Mesenchymal stem cell (in vitro differentiated cells and primary cell): Measurements from ENCODE around the gene PPP1R27.

Experiments used
- DNase-seq: peaks from one replicate; pipeline ENCODE4 v3.0.0-alpha.2; 2013
- H2AFZ ChIP-seq: one replicate; pipeline ENCODE4 v1.6.1; 2013; ENCODE audit warnings: low read depth, mild to moderate bottlenecking, control low read depth, inconsistent platforms, low read length, moderate library complexity
- H2AK5ac ChIP-seq: 2 replicates; pipeline ENCODE4 v1.6.1; 2013; ENCODE audit warnings: low read length, moderate library complexity, mild to moderate bottlenecking, inconsistent platforms; ENCODE audit not compliant: severe bottlenecking
- H2BK120ac ChIP-seq: one replicate; pipeline ENCODE4 v1.6.1; 2013; ENCODE audit warnings: low read depth, mild to moderate bottlenecking, inconsistent platforms, low read length, moderate library complexity
- H2BK12ac ChIP-seq, 2 experiments: one replicate each; pipeline ENCODE4 v1.6.1; 2013; ENCODE audit warnings: inconsistent platforms in 2 of 2, low read length in 2 of 2, mild to moderate bottlenecking in 2 of 2, moderate library complexity in 2 of 2, control low read depth in 1 of 2
- H2BK15ac ChIP-seq: one replicate; pipeline ENCODE4 v1.6.1; 2013; ENCODE audit warnings: mild to moderate bottlenecking, low read depth, inconsistent platforms; ENCODE audit not compliant: poor library complexity, severe bottlenecking
- H2BK5ac ChIP-seq: 2 replicates; pipeline ENCODE4 v1.6.1; 2013; ENCODE audit warnings: low read depth, mild to moderate bottlenecking, low read length, control low read depth, inconsistent platforms; ENCODE audit not compliant: poor library complexity, severe bottlenecking
- H3K14ac ChIP-seq, 2 experiments: one replicate each; pipeline ENCODE4 v1.6.1; 2013; ENCODE audit warnings: inconsistent platforms in 2 of 2, low read length in 2 of 2, control low read depth in 1 of 2, mild to moderate bottlenecking in 1 of 2, moderate library complexity in 1 of 2
- H3K18ac ChIP-seq, 2 experiments: one replicate each; pipeline ENCODE4 v1.6.1; 2013; ENCODE audit warnings: inconsistent platforms in 2 of 2, low read length in 2 of 2, control low read depth in 1 of 2, low read depth in 1 of 2, mild to moderate bottlenecking in 1 of 2
- H3K23ac ChIP-seq, 2 experiments: one replicate each; pipeline ENCODE4 v1.6.1; 2013; ENCODE audit warnings: inconsistent platforms in 2 of 2, low read length in 2 of 2, mild to moderate bottlenecking in 2 of 2, moderate library complexity in 2 of 2, control low read depth in 1 of 2
- H3K27ac ChIP-seq: 2 replicates; pipeline ENCODE4 v1.5.1; 2013; ENCODE audit warnings: mild to moderate bottlenecking, moderate library complexity, low read length, control low read depth, inconsistent platforms; ENCODE audit not compliant: poor library complexity, severe bottlenecking
- H3K27me3 ChIP-seq, 2 experiments: 2 replicates each; pipeline versions ENCODE4 v1.6.1 to v1.7.0; 2013; ENCODE audit warnings: low read length in 2 of 2, mild to moderate bottlenecking in 2 of 2, moderate library complexity in 2 of 2, control low read depth in 1 of 2, inconsistent platforms in 1 of 2; ENCODE audit not compliant: control insufficient read depth in 1 of 2, insufficient read depth in 1 of 2
- H3K36me3 ChIP-seq, 2 experiments: 2 replicates each; pipeline versions ENCODE4 v1.6.1 to v1.7.0; 2013; ENCODE audit warnings: low read length in 2 of 2, control low read depth in 1 of 2, inconsistent platforms in 1 of 2, low read depth in 1 of 2, mild to moderate bottlenecking in 1 of 2; ENCODE audit not compliant: insufficient read depth in 2 of 2, control insufficient read depth in 1 of 2
- H3K4ac ChIP-seq, 2 experiments: one replicate each; pipeline ENCODE4 v1.6.1; 2013; ENCODE audit warnings: inconsistent platforms in 2 of 2, low read length in 2 of 2, mild to moderate bottlenecking in 2 of 2, moderate library complexity in 2 of 2, control low read depth in 1 of 2, low read depth in 1 of 2
- H3K4me1 ChIP-seq: 2 replicates; pipeline ENCODE4 v1.6.1; 2013; ENCODE audit warnings: low read depth, low read length, control low read depth; ENCODE audit not compliant: control insufficient read depth, insufficient read depth
- H3K4me2 ChIP-seq: 2 replicates; pipeline ENCODE4 v1.6.1; 2013; ENCODE audit warnings: low read length, mild to moderate bottlenecking, inconsistent platforms; ENCODE audit not compliant: poor library complexity, severe bottlenecking
- H3K4me3 ChIP-seq, 2 experiments: 2 replicates each; pipeline versions ENCODE4 v1.5.1 to v1.7.0; 2013; ENCODE audit warnings: low read length in 2 of 2, mild to moderate bottlenecking in 2 of 2, control low read depth in 1 of 2, low read depth in 1 of 2; ENCODE audit not compliant: insufficient read depth in 1 of 2
- H3K79me1 ChIP-seq: replicated peaks from 2 replicates; pipeline ENCODE4 v1.6.1; 2013; ENCODE audit warnings: mild to moderate bottlenecking, control low read depth, low read length, inconsistent platforms; ENCODE audit not compliant: poor library complexity, severe bottlenecking
- H3K9ac ChIP-seq: 2 replicates; pipeline ENCODE4 v1.7.0; 2013; ENCODE audit warnings: mild to moderate bottlenecking, low read length, moderate library complexity
- H3K9me3 ChIP-seq: 2 replicates; pipeline ENCODE4 v1.7.0; 2013; ENCODE audit warnings: mild to moderate bottlenecking, low read length; ENCODE audit not compliant: control insufficient read depth
- H4K8ac ChIP-seq: one replicate; pipeline ENCODE4 v1.6.1; 2013; ENCODE audit warnings: inconsistent platforms, mild to moderate bottlenecking, low read length, moderate library complexity
- H4K91ac ChIP-seq: one replicate; pipeline ENCODE4 v1.6.1; 2013; ENCODE audit warnings: mild to moderate bottlenecking, low read length, inconsistent platforms
- WGBS: methylation state at CpG from one replicate; pipeline ENCODE4 v1.1.7; 2013; ENCODE audit warnings: mixed read lengths; 5-methylcytosine and 5-hydroxymethylcytosine counted together

The PPP1R27 gene

GRCh38 chr17:81810476-81810875 is 24.4 kb downstream of the PPP1R27 start:
- Histone ChIP-seq H3K4me2 (no peak overlapping the region), H2AFZ (no peak overlapping the region), H4K8ac (no peak overlapping the region), H2BK5ac (no peak overlapping the region), H3K9me3 (no peaks in the 10 kb centered on the region), H3K14ac (no peak overlapping the region), H3K27ac (no peak overlapping the region), H3K23ac (no peak overlapping the region), H3K27me3 (peaks cover 37 to 83% of the 10 kb centered on the region in 2 experiments), H3K4me1 (peaks cover 9% of the 10 kb centered on the region), H3K36me3 (no peaks in the 10 kb centered on the region), H3K9ac (no peak overlapping the region), H2BK12ac (no peak overlapping the region), H3K4ac (no peak overlapping the region), H3K4me3 (no peak overlapping the region), H2BK15ac (no peak overlapping the region), H3K79me1 (no peaks in the 10 kb centered on the region), H3K18ac (no peak overlapping the region), H4K91ac (no peak overlapping the region), H2BK120ac (no peak overlapping the region), H2AK5ac (no peak overlapping the region)
- no peak for DNase-seq
- 84% methylated on average over 3 of the region's 8 CpGs for WGBS

DNA sequence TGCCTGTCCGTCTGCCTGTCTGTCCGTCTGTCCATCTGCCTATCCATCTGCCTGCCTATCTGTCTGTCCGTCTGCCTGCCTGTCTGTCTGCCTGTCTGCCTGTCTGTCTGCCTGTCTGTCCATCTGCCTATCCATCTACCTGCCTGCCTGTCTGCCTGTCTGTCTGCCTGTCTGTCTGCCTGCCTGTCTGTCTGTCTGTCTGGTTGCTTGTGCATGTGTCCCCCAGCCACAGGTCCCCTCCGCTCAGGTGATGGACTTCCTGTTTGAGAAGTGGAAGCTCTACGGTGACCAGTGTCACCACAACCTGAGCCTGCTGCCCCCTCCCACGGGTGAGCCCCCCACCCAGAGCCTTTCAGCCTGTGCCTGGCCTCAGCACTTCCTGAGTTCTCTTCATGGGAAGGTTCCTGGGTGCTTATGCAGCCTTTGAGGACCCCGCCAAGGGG is 25.3 kb downstream of the PPP1R27 start:
- no peak overlapping the region for H2BK120ac ChIP-seq
- DNase-seq: no peak
- H2AK5ac ChIP-seq: no peak overlapping the region
- H3K79me1 ChIP-seq: no peaks in the 10 kb centered on the region
- H3K27ac ChIP-seq: no peak overlapping the region
- H2BK12ac ChIP-seq: no peak overlapping the region
- H3K14ac ChIP-seq: no peak overlapping the region
- no peak overlapping the region for H3K4me3 ChIP-seq
- H3K9ac ChIP-seq: no peak overlapping the region
- H2BK15ac ChIP-seq: no peak overlapping the region
- no peak overlapping the region for H3K4ac ChIP-seq
- peak overlapping the region in 1 of 2 experiments; percentile 38 for H3K18ac ChIP-seq
- WGBS: 73% methylated on average over 7 of the region's 7 CpGs
- H3K4me2 ChIP-seq: no peak overlapping the region
- no peak overlapping the region for H3K23ac ChIP-seq
- H3K36me3 ChIP-seq: no peaks in the 10 kb centered on the region
- H2AFZ ChIP-seq: no peak overlapping the region
- H3K4me1 ChIP-seq: peaks cover 5% of the 10 kb centered on the region
- H3K27me3 ChIP-seq: peaks cover 45 to 82% of the 10 kb centered on the region in 2 experiments
- no peak overlapping the region for H4K8ac ChIP-seq
- no peaks in the 10 kb centered on the region for H3K9me3 ChIP-seq
- no peak overlapping the region for H2BK5ac ChIP-seq
- H4K91ac ChIP-seq: no peak overlapping the region

GRCh38 chr17:81808778-81809555 is 25.9 kb downstream of the PPP1R27 start:
- no peak overlapping the region for H3K4me3 ChIP-seq
- H3K27me3 ChIP-seq: peaks cover 45 to 81% of the 10 kb centered on the region in 2 experiments
- 80% methylated on average over 20 of the region's 20 CpGs for WGBS
- no peak overlapping the region for H2BK120ac ChIP-seq
- H3K4me2 ChIP-seq: no peak overlapping the region
- peak overlapping the region in 1 of 2 experiments; percentile 38 for H3K18ac ChIP-seq
- DNase-seq: no peak
- no peak overlapping the region for H2BK5ac ChIP-seq
- no peak overlapping the region for H4K8ac ChIP-seq
- H3K4ac ChIP-seq: no peak overlapping the region
- H3K36me3 ChIP-seq: no peaks in the 10 kb centered on the region
- H3K79me1 ChIP-seq: no peaks in the 10 kb centered on the region
- H3K14ac ChIP-seq: no peak overlapping the region
- H3K9ac ChIP-seq: no peak overlapping the region
- no peak overlapping the region for H3K23ac ChIP-seq
- H2BK12ac ChIP-seq: no peak overlapping the region
- no peak overlapping the region for H2AK5ac ChIP-seq
- no peak overlapping the region for H4K91ac ChIP-seq
- no peak overlapping the region for H3K27ac ChIP-seq
- no peak overlapping the region for H2BK15ac ChIP-seq
- H3K4me1 ChIP-seq: peaks cover 11% of the 10 kb centered on the region
- no peaks in the 10 kb centered on the region for H3K9me3 ChIP-seq
- H2AFZ ChIP-seq: no peak overlapping the region

- Histone ChIP-seq H2BK12ac (no peak overlapping the region), H3K36me3 (no peaks in the 10 kb centered on the region), H3K27ac (no peak overlapping the region), H2BK5ac (no peak overlapping the region), H3K23ac (no peak overlapping the region), H3K9me3 (no peaks in the 10 kb centered on the region), H2BK15ac (no peak overlapping the region), H2AFZ (no peak overlapping the region), H3K18ac (no peak overlapping the region), H2BK120ac (no peak overlapping the region), H4K8ac (no peak overlapping the region), H2AK5ac (no peak overlapping the region), H3K27me3 (peaks cover 55 to 80% of the 10 kb centered on the region in 2 experiments), H3K4ac (no peak overlapping the region), H3K4me3 (no peak overlapping the region), H3K4me2 (no peak overlapping the region), H3K79me1 (no peaks in the 10 kb centered on the region), H4K91ac (no peak overlapping the region), H3K9ac (no peak overlapping the region), H3K14ac (no peak overlapping the region), H3K4me1 (peaks cover 16% of the 10 kb centered on the region)
- DNase-seq: no peak
- 79% methylated on average over 13 of the region's 13 CpGs for WGBS
Measured at GRCh38 chr17:81807839-81808238, 27.0 kb downstream of the PPP1R27 start.
